HFFc6 (cell line): ENCODE data around the gene ANO8. TPM values are rescaled to one million over a fixed set of nuclear protein-coding genes. Genes with fewer than 3 reads are reported as not detected.

Experiments used
- total RNA-seq, 6 experiments: library from RNA; stranded (reverse); fragmentation: NEBNext Ultra II Directional; extraction: Animal tissue kit (Norgen Biotek cat#: 25700); gene quantifications; 2 replicates in 1 of 6; 3 replicates in 5 of 6; pipeline ENCODE4 v1.2.3, GENCODE V29; 2021

ANO8 gene
- total RNA-seq, 6 experiments from 2014 or later: 4.4 to 6.0 (median 5.0) TPM

Other genes with a start within 250 kb of the ANO8 start
- gene USE1, start 119.5 kb downstream of the ANO8 start, total RNA-seq: 10 to 100 TPM; 23.5 to 29.3 (median 25.7) TPM
- 10 to 100 TPM; 13.0 to 20.3 (median 17.4) TPM for gene OCEL1, start 108.6 kb downstream of the ANO8 start, total RNA-seq
- 10 to 100 TPM; 46.1 to 61.9 (median 49.3) TPM for gene NR2F6, start 88.9 kb downstream of the ANO8 start, total RNA-seq
- not detected for gene USHBP1, start 70.1 kb downstream of the ANO8 start, total RNA-seq
- 100 to 1,000 TPM; 105 to 128 (median 120) TPM for gene BABAM1, start 67.4 kb downstream of the ANO8 start, total RNA-seq
- gene ANKLE1, start 53.0 kb downstream of the ANO8 start, total RNA-seq: under 1 TPM; 0.28 to 0.57 (median 0.43) TPM
- gene ABHD8, start 31.4 kb downstream of the ANO8 start, total RNA-seq: 1 to 10 TPM; 6.7 to 9.9 (median 8.9) TPM
- 10 to 100 TPM; 43.1 to 56.7 (median 50.4) TPM for gene MRPL34, start 29.0 kb downstream of the ANO8 start, total RNA-seq
- gene DDA1, start 25.3 kb downstream of the ANO8 start, total RNA-seq: 10 to 100 TPM; 77.1 to 92.5 (median 83.4) TPM
- gene GTPBP3, start 2.7 kb upstream of the ANO8 start, total RNA-seq: 10 to 100 TPM in 5 of 6 experiments, 1 to 10 TPM in 1; 9.2 to 14.7 (median 13.0) TPM
- not detected for gene PLVAP, start 42.5 kb upstream of the ANO8 start, total RNA-seq
- gene CCDC194, start 59.3 kb upstream of the ANO8 start, total RNA-seq: not detected
- gene BST2, start 70.8 kb upstream of the ANO8 start, total RNA-seq: under 1 TPM in 3 of 6 experiments, not detected in 3; 0.21 to 0.59 (median 0.34) TPM
- gene MVB12A, start 85.2 kb upstream of the ANO8 start, total RNA-seq: 10 to 100 TPM; 45.2 to 49.2 (median 47.2) TPM
- gene TMEM221, start 113.8 kb upstream of the ANO8 start, total RNA-seq: not detected
- gene NXNL1, start 126.1 kb upstream of the ANO8 start, total RNA-seq: not detected
- 10 to 100 TPM; 11.5 to 14.9 (median 13.6) TPM for gene SLC27A1, start 135.7 kb upstream of the ANO8 start, total RNA-seq
- gene PGLS, start 176.8 kb upstream of the ANO8 start, total RNA-seq: 100 to 1,000 TPM in 1 of 6 experiments, 10 to 100 TPM in 5; 90.6 to 101 (median 95.2) TPM
- gene COLGALT1, start 220.8 kb upstream of the ANO8 start, total RNA-seq: 100 to 1,000 TPM; 102 to 115 (median 106) TPM